ENCODE results near the gene MRPL54. TPM values are rescaled to one million over a fixed set of nuclear protein-coding genes. Genes with fewer than 3 reads are reported as not detected.

Gene MRPL54
- total RNA-seq, 1 experiment from 2014 or later = 67.1 TPM

DNA sequence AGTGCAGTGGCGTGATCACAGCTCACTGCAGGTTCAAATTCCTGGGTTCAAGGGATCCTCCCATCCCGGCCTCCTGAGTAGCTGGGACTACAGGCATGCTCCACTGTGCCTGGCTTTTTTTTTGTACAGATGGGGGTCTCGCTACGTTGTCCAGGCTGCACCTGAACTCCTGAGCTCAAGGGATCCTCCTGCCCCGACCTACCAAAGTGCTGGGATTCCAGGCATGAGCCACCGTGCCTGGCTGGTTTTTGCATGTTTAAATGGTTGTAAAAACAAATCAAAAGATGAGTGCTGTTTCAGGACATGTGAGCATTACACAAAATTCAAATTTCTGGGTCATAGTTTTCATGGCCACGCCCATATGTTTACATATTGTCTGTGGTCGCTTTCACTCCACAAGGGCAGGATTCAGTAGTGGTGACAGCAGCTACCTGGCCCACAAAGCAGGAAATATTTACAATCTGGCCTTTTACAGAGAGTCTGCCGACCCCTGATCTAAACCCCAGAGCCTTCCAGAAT lies 18.4 kb downstream of the MRPL54 start (continued):
- TF ChIP-seq, protein P1, sequence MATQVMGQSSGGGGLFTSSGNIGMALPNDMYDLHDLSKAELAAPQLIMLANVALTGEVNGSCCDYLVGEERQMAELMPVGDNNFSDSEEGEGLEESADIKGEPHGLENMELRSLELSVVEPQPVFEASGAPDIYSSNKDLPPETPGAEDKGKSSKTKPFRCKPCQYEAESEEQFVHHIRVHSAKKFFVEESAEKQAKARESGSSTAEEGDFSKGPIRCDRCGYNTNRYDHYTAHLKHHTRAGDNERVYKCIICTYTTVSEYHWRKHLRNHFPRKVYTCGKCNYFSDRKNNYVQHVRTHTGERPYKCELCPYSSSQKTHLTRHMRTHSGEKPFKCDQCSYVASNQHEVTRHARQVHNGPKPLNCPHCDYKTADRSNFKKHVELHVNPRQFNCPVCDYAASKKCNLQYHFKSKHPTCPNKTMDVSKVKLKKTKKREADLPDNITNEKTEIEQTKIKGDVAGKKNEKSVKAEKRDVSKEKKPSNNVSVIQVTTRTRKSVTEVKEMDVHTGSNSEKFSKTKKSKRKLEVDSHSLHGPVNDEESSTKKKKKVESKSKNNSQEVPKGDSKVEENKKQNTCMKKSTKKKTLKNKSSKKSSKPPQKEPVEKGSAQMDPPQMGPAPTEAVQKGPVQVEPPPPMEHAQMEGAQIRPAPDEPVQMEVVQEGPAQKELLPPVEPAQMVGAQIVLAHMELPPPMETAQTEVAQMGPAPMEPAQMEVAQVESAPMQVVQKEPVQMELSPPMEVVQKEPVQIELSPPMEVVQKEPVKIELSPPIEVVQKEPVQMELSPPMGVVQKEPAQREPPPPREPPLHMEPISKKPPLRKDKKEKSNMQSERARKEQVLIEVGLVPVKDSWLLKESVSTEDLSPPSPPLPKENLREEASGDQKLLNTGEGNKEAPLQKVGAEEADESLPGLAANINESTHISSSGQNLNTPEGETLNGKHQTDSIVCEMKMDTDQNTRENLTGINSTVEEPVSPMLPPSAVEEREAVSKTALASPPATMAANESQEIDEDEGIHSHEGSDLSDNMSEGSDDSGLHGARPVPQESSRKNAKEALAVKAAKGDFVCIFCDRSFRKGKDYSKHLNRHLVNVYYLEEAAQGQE (IDR thresholded peaks at IDR 0.05; ENCODE audit: low read depth) = no peak

DNA sequence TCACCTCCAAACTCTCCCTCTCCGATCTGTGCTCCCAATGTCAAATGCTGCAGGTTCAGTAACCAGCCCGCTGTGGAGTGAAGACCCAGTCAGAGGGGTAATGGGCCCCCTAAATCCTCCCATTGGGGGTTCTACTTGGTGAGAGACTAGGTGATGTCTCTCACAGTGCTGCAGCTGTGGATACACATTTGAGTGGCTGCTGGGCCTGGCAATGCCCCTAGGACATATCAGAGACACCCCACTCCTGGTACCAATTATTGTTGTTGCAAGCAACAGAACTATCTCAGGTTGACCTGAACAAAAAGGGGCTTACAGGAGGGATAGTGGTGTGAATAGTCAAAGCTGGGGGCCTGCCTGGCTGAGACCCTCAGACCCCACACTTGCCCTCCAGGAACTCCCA lies 19.1 kb downstream of the MRPL54 start:
- Histone ChIP-seq H3K9me2 (ENCODE audit: insufficient read depth) (no peaks in the 10 kb centered on the region), H3K79me2 (ENCODE audit: insufficient read depth, low read length) (no peaks in the 10 kb centered on the region), H3K27ac (ENCODE audit: low read depth, low read length) (no peak overlapping the region), H3K36me3 (ENCODE audit: control insufficient read depth in 1 of 2, insufficient read depth in 2 of 2, low read length in 2 of 2) (no peaks in the 10 kb centered on the region), H3K4me1 (ENCODE audit: control insufficient read depth in 1 of 2, insufficient read depth in 2 of 2, low read length in 2 of 2) (no peaks in the 10 kb centered on the region), H3K9me3 (ENCODE audit: control insufficient read depth in 1 of 2, insufficient read depth in 1 of 2, low read depth in 1 of 2, low read length in 2 of 2) (peaks cover 9 to 21% of the 10 kb centered on the region in 2 experiments; a peak in 3 of 4 replicates), H2AFZ (ENCODE audit: low read depth, low read length, poor library complexity, severe bottlenecking) (no peak overlapping the region), H3K4me3 (replicated peaks in 1 of 2; ENCODE audit: low read depth in 1 of 2, low read length in 2 of 2) (no peak overlapping the region), H3K9ac (ENCODE audit: low read length) (no peak overlapping the region), H3K27me3 (ENCODE audit: insufficient read depth, low read length) (no peaks in the 10 kb centered on the region), H3K4me2 (ENCODE audit: low read length) (no peak overlapping the region), H4K20me1 (ENCODE audit: insufficient read depth) (no peaks in the 10 kb centered on the region)
- BruUV-seq (replicated peaks) = no TSS peak
- DNase-seq (ENCODE audit: low read depth, low spot score) (no peak), ATAC-seq (no peak)
- intact Hi-C loops (cut with micrococcal nuclease) = no loop called here
- ChIA-PET CTCF (no interaction called here), POLR2A (no interaction called here), RAD21 (ENCODE audit: low non-redundant PET in 1 of 2, low total read pairs in 2 of 2, uncharacterized antibody in 2 of 2, unreplicated experiment in 2 of 2) (no interaction called here)
- no peak for TF ChIP-seq ZFX (IDR thresholded peaks at IDR 0.05)
- TF ChIP-seq CBX3 (IDR thresholded peaks at IDR 0.05; ENCODE audit: low read depth) = peak; percentile 39; the same call in 1 of the 2 replicates
- no peak for TF ChIP-seq YY1 (IDR thresholded peaks at IDR 0.05; ENCODE audit: extremely low read depth, insufficient replicate concordance, low read depth, low read length)
- TF ChIP-seq, protein P1 (IDR thresholded peaks at IDR 0.05; ENCODE audit: low read depth) = no peak

Data from HCT116 (cell line).